NCI-H446 treated with DMSO at 0.1 percent for 48 hours (cell line): ENCODE results near the gene POU6F2.
"Not testable (repeated sequence)": the region's sequence is repeated elsewhere in the genome, so short reads cannot be mapped to it uniquely, and the experiment has no call there.

Experiments used
- DNase-seq: peaks from one replicate; lab custom pipeline; 2025; lab: John Stamatoyannopoulos, UW

Gene POU6F2

GRCh38 chr7:39353615-39354376, 376.1 kb downstream of the POU6F2 start:
- DNase-seq, result peak; percentile 62

- DNase-seq, result no peak
These were observed 378.0 kb downstream of the POU6F2 start for GRCh38 chr7:39355664-39356063.

- no peak for DNase-seq
These were observed 378.6 kb downstream of the POU6F2 start for GRCh38 chr7:39356172-39356925.

- DNase-seq, result no peak
These were observed 379.9 kb downstream of the POU6F2 start for GRCh38 chr7:39357648-39358047.

GRCh38 chr7:39360038-39360437, 382.3 kb downstream of the POU6F2 start:
- DNase-seq, result no peak

- no peak for DNase-seq
These were observed 383.1 kb downstream of the POU6F2 start for GRCh38 chr7:39360766-39361165.

- no peak for DNase-seq
These were observed 388.1 kb downstream of the POU6F2 start for GRCh38 chr7:39365751-39366295.

GRCh38 chr7:39367451-39367850, 389.7 kb downstream of the POU6F2 start:
- DNase-seq, result no peak

- no peak for DNase-seq
These were observed 390.2 kb downstream of the POU6F2 start for GRCh38 chr7:39367943-39368342.

- no peak for DNase-seq
These were observed 394.7 kb downstream of the POU6F2 start for GRCh38 chr7:39372383-39372782.

- DNase-seq, result no peak
These were observed 396.8 kb downstream of the POU6F2 start for GRCh38 chr7:39374436-39375040.

- no peak for DNase-seq
These were observed 397.6 kb downstream of the POU6F2 start for GRCh38 chr7:39375047-39375873.

GRCh38 chr7:39375874-39376190, 398.1 kb downstream of the POU6F2 start:
- no peak for DNase-seq

- DNase-seq, result not testable (repeated sequence)
These were observed 399.2 kb downstream of the POU6F2 start for GRCh38 chr7:39376881-39377280.

- no peak for DNase-seq
These were observed 401.7 kb downstream of the POU6F2 start for GRCh38 chr7:39379416-39379815.

- no peak for DNase-seq
These were observed 405.4 kb downstream of the POU6F2 start for GRCh38 chr7:39383136-39383535.

GRCh38 chr7:39384386-39384785, 406.7 kb downstream of the POU6F2 start:
- DNase-seq, result no peak

GRCh38 chr7:39386718-39387117, 409.0 kb downstream of the POU6F2 start:
- DNase-seq, result no peak

GRCh38 chr7:39392151-39392550, 414.4 kb downstream of the POU6F2 start:
- no peak for DNase-seq

- DNase-seq, result no peak
These were observed 416.5 kb downstream of the POU6F2 start for GRCh38 chr7:39394105-39394680.

GRCh38 chr7:39399458-39399857, 421.7 kb downstream of the POU6F2 start:
- DNase-seq, result no peak

GRCh38 chr7:39399986-39400385, 422.3 kb downstream of the POU6F2 start:
- DNase-seq, result no peak
